Measurements from ENCODE around the gene DOCK10. TPM values are rescaled to one million over a fixed set of nuclear protein-coding genes. Genes with fewer than 3 reads are reported as not detected.

The DOCK10 gene
- total and polyA plus RNA-seq, 2 donors (not counting 1 experiment from before 2014, with no cell fraction given): 49.5 to 139 TPM

GRCh38 chr2:224885291-224885690 lies 157.0 kb downstream of the DOCK10 start:
- no peak overlapping the region for H2AFZ ChIP-seq (ENCODE audit: insufficient read depth, low read depth, low read length, poor library complexity, severe bottlenecking)
- H3K4me3 Mint-ChIP-seq: no peak overlapping the region
- 100% methylated on average over 1 of the region's 1 CpG for WGBS (ENCODE audit: insufficient coverage)
- ATAC-seq (ENCODE audit: low read depth): no peak
- POLR2A ChIA-PET: no interaction called here
- H3K36me3 ChIP-seq (replicated peaks in 1 of 2; ENCODE audit: control extremely low read depth in 1 of 2, control insufficient read depth in 1 of 2, extremely low read depth in 1 of 2, insufficient read depth in 2 of 2, low read length in 1 of 2): peaks cover 1 to 78% of the 10 kb centered on the region in 2 experiments
- peaks cover 22% of the 10 kb centered on the region for H3K4me1 Mint-ChIP-seq
- peaks cover 5% of the 10 kb centered on the region for H4K20me1 ChIP-seq (ENCODE audit: control insufficient read depth, insufficient read depth, low read length, poor library complexity, severe bottlenecking)
- H3K27me3 Mint-ChIP-seq: no peaks in the 10 kb centered on the region
- CTCF ChIA-PET: interaction anchor here (0.8 to 1.1 kb wide), 2 partner anchors 54 to 116 kb away, joined by 3 to 4 read pairs; no protein-coding TSS in a partner anchor
- no peak overlapping the region for H3K4me3 ChIP-seq (ENCODE audit: control extremely low read depth in 1 of 5, extremely low read depth in 1 of 5, insufficient read depth in 1 of 5, low read depth in 2 of 5, low read length in 4 of 5)
- H3K27me3 ChIP-seq (replicated peaks in 1 of 4; ENCODE audit: control extremely low read depth in 1 of 4, control insufficient read depth in 3 of 4, insufficient read depth in 4 of 4, low read length in 3 of 4): no peaks in the 10 kb centered on the region
- peaks cover 24% of the 10 kb centered on the region for H3K79me2 ChIP-seq (ENCODE audit: control insufficient read depth, insufficient read depth, low read length)
- peak overlapping the region; percentile 56 for H3K27ac Mint-ChIP-seq
- no peaks in the 10 kb centered on the region for H3K9me3 ChIP-seq (ENCODE audit: control extremely low read depth in 1 of 3, control insufficient read depth in 2 of 3, insufficient read depth in 1 of 3, low read length in 2 of 3)
- no peak overlapping the region for H3K27ac ChIP-seq (ENCODE audit: low read length in 2 of 2)
- H3K9ac ChIP-seq (ENCODE audit: low read length): no peak overlapping the region
- no peaks in the 10 kb centered on the region for H3K9me3 Mint-ChIP-seq (ENCODE audit: insufficient read depth)
- DNase-seq: no peak
- no peak overlapping the region for H3K4me2 ChIP-seq (replicated peaks; ENCODE audit: low read depth, low read length, poor library complexity, severe bottlenecking)
- no peak for TF ChIP-seq CTCF (IDR thresholded peaks at IDR 0.05)
- no peak for TF ChIP-seq EZH2 (IDR thresholded peaks at IDR 0.05; ENCODE audit: borderline replicate concordance, insufficient read depth, low read depth, low read length, poor library complexity, severe bottlenecking)
- no peaks in the 10 kb centered on the region for H3K4me1 ChIP-seq (ENCODE audit: control insufficient read depth in 2 of 2, insufficient read depth in 2 of 2, low read length in 2 of 2)
- intact Hi-C loops (cut with micrococcal nuclease): no loop called here

DNA sequence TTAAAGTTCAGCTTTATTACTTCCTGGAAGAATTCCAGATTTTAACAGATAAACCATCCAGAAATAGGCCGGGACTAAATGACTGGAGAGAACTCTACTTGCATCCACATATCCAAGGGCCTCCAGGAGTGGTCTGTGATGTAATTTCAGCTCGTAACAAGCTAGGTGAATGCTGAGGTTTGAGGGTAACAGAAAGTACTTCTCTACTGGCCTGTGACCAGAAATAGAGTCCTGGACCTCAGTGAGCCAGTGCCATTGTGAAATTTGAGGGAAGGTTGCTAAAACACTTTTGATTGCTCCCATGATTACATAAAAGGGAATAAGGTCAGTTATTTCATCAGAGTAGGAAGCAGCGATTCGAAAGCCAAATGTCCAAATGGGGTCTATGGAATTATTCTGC lies 158.1 kb downstream of the DOCK10 start:
- ChIA-PET CTCF (interaction anchor here (1.1 kb wide), 1 partner anchor 117 kb away, joined by 6 read pairs; no protein-coding TSS in a partner anchor), POLR2A (no interaction called here)
- no peak overlapping the region for H3K9ac ChIP-seq (ENCODE audit: low read length)
- Mint-ChIP-seq H3K9me3 (ENCODE audit: insufficient read depth) (no peaks in the 10 kb centered on the region), H3K27ac (no peak overlapping the region), H3K27me3 (no peaks in the 10 kb centered on the region), H3K4me3 (no peak overlapping the region), H3K4me1 (peaks cover 22% of the 10 kb centered on the region)
- ATAC-seq (ENCODE audit: low read depth) (no peak), DNase-seq (no peak)
- H3K79me2 ChIP-seq (ENCODE audit: control insufficient read depth, insufficient read depth, low read length): peaks cover 15% of the 10 kb centered on the region
- no peaks in the 10 kb centered on the region for H3K27me3 ChIP-seq (replicated peaks in 1 of 4; ENCODE audit: control extremely low read depth in 1 of 4, control insufficient read depth in 3 of 4, insufficient read depth in 4 of 4, low read length in 3 of 4)
- H3K36me3 ChIP-seq (replicated peaks in 1 of 2; ENCODE audit: control extremely low read depth in 1 of 2, control insufficient read depth in 1 of 2, extremely low read depth in 1 of 2, insufficient read depth in 2 of 2, low read length in 1 of 2): peaks cover 1 to 76% of the 10 kb centered on the region in 2 experiments
- H3K27ac ChIP-seq (ENCODE audit: low read length in 2 of 2): no peak overlapping the region
- H3K9me3 ChIP-seq (ENCODE audit: control extremely low read depth in 1 of 3, control insufficient read depth in 2 of 3, insufficient read depth in 1 of 3, low read length in 2 of 3): no peaks in the 10 kb centered on the region
- no peak overlapping the region for H3K4me2 ChIP-seq (replicated peaks; ENCODE audit: low read depth, low read length, poor library complexity, severe bottlenecking)
- H3K4me3 ChIP-seq (ENCODE audit: control extremely low read depth in 1 of 5, extremely low read depth in 1 of 5, insufficient read depth in 1 of 5, low read depth in 2 of 5, low read length in 4 of 5): no peak overlapping the region
- intact Hi-C loops (cut with micrococcal nuclease): no loop called here
- H4K20me1 ChIP-seq (ENCODE audit: control insufficient read depth, insufficient read depth, low read length, poor library complexity, severe bottlenecking): peaks cover 5% of the 10 kb centered on the region
- H3K4me1 ChIP-seq (ENCODE audit: control insufficient read depth in 2 of 2, insufficient read depth in 2 of 2, low read length in 2 of 2): no peaks in the 10 kb centered on the region
- H2AFZ ChIP-seq (ENCODE audit: insufficient read depth, low read depth, low read length, poor library complexity, severe bottlenecking): no peak overlapping the region
- WGBS (ENCODE audit: insufficient coverage): 89% methylated on average over 1 of the region's 4 CpGs
- TF ChIP-seq CTCF (IDR thresholded peaks at IDR 0.05) (no peak), EZH2 (IDR thresholded peaks at IDR 0.05; ENCODE audit: borderline replicate concordance, insufficient read depth, low read depth, low read length, poor library complexity, severe bottlenecking) (no peak)
